ENCODE results near the gene CEP41. TPM values are rescaled to one million over a fixed set of nuclear protein-coding genes. Genes with fewer than 3 reads are reported as not detected.

The CEP41 gene
- total RNA-seq, 2 donors from 2014 or later, result 11.4 to 13.0 TPM

- Histone ChIP-seq H3K4me3 (ENCODE audit: low read length) (peak overlapping the region; percentile 85), H3K9me3 (ENCODE audit: control insufficient read depth, low read length) (no peaks in the 10 kb centered on the region), H3K36me3 (ENCODE audit: control insufficient read depth, insufficient read depth, low read length) (no peaks in the 10 kb centered on the region), H3K9ac (ENCODE audit: extremely low read depth, low read length, poor library complexity, severe bottlenecking) (peak overlapping the region; percentile 66), H3K27ac (ENCODE audit: low read depth, low read length) (peak overlapping the region; percentile 94), H3K4me1 (ENCODE audit: control insufficient read depth, insufficient read depth, low read length) (no peaks in the 10 kb centered on the region), H3K27me3 (ENCODE audit: control insufficient read depth, insufficient read depth, low read length, poor library complexity, severe bottlenecking) (no peaks in the 10 kb centered on the region)
- Mint-ChIP-seq H3K27me3 (ENCODE audit: insufficient read depth) (peaks cover 4% of the 10 kb centered on the region), H3K4me1 (peaks cover 4% of the 10 kb centered on the region), H3K4me3 (peak overlapping the region; percentile 87), H3K27ac (peak overlapping the region; percentile 99), H3K9me3 (no peaks in the 10 kb centered on the region), H3K36me3 (ENCODE audit: low read depth) (no peaks in the 10 kb centered on the region)
- no peak for TF ChIP-seq CTCF (conservative IDR thresholded peaks at IDR 0.05)
- 10 to 20% methylated on average over 2 to 9 of the region's 9 CpGs for WGBS, 2 experiments (ENCODE audit: insufficient coverage in 1 of 2, insufficient read length in 1 of 2)
- DNase-seq, result peak; percentile 74
Measured at GRCh38 chr7:130441408-130441869, 623 bp upstream of the CEP41 start.

DNA sequence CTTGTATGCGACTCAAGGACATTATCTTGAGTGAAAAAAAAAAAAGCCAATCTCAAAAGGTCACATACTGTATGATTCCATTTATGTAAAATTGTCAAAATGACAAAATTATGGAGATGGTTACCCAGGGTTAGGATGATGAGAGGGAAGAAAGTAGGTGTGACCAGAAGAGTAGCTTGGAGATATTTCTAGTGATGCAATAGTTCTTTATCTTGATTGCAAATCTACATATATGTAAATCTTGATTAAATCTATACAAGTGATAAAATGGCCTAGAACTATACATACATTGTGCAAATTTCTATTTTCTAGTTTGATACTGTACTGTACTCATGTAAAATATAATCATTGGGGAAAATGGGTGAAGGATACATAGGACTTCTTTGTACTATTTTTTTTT is 4.6 kb downstream of the CEP41 start:
- H3K27ac Mint-ChIP-seq, result no peak overlapping the region
- no peak overlapping the region for H3K4me3 Mint-ChIP-seq
- 100% methylated on average over 1 of the region's 1 CpG; no CpG with 5 or more reads in 1 of the 2 experiments for WGBS, 2 experiments (ENCODE audit: insufficient coverage in 1 of 2, insufficient read length in 1 of 2)
- H3K4me3 ChIP-seq (ENCODE audit: low read length), result no peak overlapping the region
- H3K9me3 Mint-ChIP-seq, result no peaks in the 10 kb centered on the region
- no peaks in the 10 kb centered on the region for H3K27me3 Mint-ChIP-seq (ENCODE audit: insufficient read depth)
- no peaks in the 10 kb centered on the region for H3K4me1 ChIP-seq (ENCODE audit: control insufficient read depth, insufficient read depth, low read length)
- H3K27me3 ChIP-seq (ENCODE audit: control insufficient read depth, insufficient read depth, low read length, poor library complexity, severe bottlenecking), result no peaks in the 10 kb centered on the region
- TF ChIP-seq CTCF (conservative IDR thresholded peaks at IDR 0.05), result no peak
- H3K36me3 Mint-ChIP-seq (ENCODE audit: low read depth), result no peaks in the 10 kb centered on the region
- DNase-seq, result no peak
- H3K4me1 Mint-ChIP-seq, result no peaks in the 10 kb centered on the region
- H3K9ac ChIP-seq (ENCODE audit: extremely low read depth, low read length, poor library complexity, severe bottlenecking), result no peak overlapping the region
- no peaks in the 10 kb centered on the region for H3K9me3 ChIP-seq (ENCODE audit: control insufficient read depth, low read length)
- no peak overlapping the region for H3K27ac ChIP-seq (ENCODE audit: low read depth, low read length)
- no peaks in the 10 kb centered on the region for H3K36me3 ChIP-seq (ENCODE audit: control insufficient read depth, insufficient read depth, low read length)

- no peak for TF ChIP-seq CTCF (conservative IDR thresholded peaks at IDR 0.05)
- no peak for DNase-seq
- H3K36me3 Mint-ChIP-seq (ENCODE audit: low read depth), result no peaks in the 10 kb centered on the region
- Histone ChIP-seq H3K9me3 (ENCODE audit: control insufficient read depth, low read length) (no peaks in the 10 kb centered on the region), H3K4me1 (ENCODE audit: control insufficient read depth, insufficient read depth, low read length) (no peaks in the 10 kb centered on the region), H3K36me3 (ENCODE audit: control insufficient read depth, insufficient read depth, low read length) (no peaks in the 10 kb centered on the region), H3K4me3 (ENCODE audit: low read length) (no peak overlapping the region), H3K27ac (ENCODE audit: low read depth, low read length) (no peak overlapping the region), H3K27me3 (ENCODE audit: control insufficient read depth, insufficient read depth, low read length, poor library complexity, severe bottlenecking) (no peaks in the 10 kb centered on the region), H3K9ac (ENCODE audit: extremely low read depth, low read length, poor library complexity, severe bottlenecking) (no peak overlapping the region)
- H3K27ac Mint-ChIP-seq, result no peak overlapping the region
- no peaks in the 10 kb centered on the region for H3K27me3 Mint-ChIP-seq (ENCODE audit: insufficient read depth)
- no peak overlapping the region for H3K4me3 Mint-ChIP-seq
- no peaks in the 10 kb centered on the region for H3K4me1 Mint-ChIP-seq
- WGBS, 2 experiments (ENCODE audit: insufficient coverage in 1 of 2, insufficient read length in 1 of 2), result 90% methylated on average over 2 of the region's 2 CpGs; no CpG with 5 or more reads in 1 of the 2 experiments
- no peaks in the 10 kb centered on the region for H3K9me3 Mint-ChIP-seq
Measured at GRCh38 chr7:130435311-130435854, 5.4 kb downstream of the CEP41 start.

Measured in endodermal cell (in vitro differentiated cells).